GM19372 (cell line): ENCODE data around the gene PTPRD.

ENCODE experiments used
- ATAC-seq: cut with Tn5 transposase; IDR thresholded peaks from one replicate; pipeline ENCODE4 v1.9.1; 2021; ENCODE audit warnings: mild to moderate bottlenecking, low read depth, moderate library complexity; ENCODE audit not compliant: unreplicated experiment

Gene PTPRD

DNA sequence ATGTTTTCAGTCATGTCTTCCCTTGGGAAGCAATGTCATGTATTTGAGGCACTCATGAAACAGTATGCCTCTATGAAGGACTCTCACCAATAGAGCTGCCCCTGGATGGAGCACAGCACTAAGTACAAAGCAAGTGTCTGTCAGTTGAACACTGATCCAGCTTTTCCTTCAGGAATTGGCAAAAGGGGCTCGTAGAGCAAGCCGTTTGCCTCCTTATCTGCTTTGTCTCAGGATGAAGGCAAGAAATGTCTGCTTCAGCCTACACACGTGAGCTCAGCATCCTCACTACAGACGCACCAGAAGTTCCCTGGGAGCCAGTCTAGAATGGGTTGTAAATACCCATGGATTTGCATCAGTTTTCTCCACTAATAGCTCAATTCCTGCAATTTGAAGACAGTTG, 2070.3 kb downstream of the PTPRD start:
- no peak for ATAC-seq

DNA sequence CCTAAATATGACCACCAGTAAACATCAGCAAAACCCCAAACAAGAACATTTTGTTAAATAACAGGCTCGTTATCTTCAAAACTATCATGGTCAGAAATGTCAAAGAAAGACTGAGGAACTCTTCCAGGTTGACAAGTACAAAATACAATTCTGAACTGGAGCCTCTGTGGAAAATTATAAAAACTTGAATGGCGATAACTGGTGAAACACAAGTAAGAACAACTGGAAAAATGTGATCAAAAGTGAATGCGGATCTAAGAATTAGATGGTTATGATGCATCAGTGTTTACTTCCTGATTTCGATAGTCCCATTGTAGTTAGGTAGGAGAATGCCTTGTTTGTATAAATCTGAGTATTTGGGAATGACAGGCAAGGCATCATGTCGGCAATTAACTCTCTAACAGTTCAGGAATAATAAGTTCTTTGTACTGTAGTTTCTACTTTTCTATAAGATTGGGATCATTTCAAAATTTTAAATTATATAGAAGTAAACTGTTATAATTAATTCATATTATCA, 2073.1 kb downstream of the PTPRD start:
- no peak for ATAC-seq

GRCh38 chr9:8536845-8537244, 2076.0 kb downstream of the PTPRD start:
- no peak for ATAC-seq

DNA sequence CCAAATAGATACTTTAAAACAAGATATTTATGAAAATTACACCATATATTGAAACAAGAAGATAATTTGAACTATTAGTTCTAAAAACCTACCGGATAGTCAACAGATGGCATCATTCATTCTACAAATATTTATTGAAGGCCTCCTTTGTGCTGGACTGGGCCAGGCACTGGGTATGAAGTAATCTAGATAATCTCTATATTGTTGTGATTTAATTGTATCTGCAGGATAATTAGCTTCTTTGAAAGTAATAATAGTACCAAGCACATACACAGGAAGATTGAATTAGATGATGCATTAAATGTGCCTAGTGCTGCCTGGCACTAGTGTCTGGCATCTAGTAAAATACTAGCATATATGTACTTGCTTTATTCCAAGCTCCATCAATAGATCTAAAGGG, 2078.0 kb downstream of the PTPRD start:
- no peak for ATAC-seq

GRCh38 chr9:8533681-8534080, 2079.1 kb downstream of the PTPRD start:
- ATAC-seq = no peak

- no peak for ATAC-seq
Observed at GRCh38 chr9:8531826-8532415, 2080.9 kb downstream of the PTPRD start.

DNA sequence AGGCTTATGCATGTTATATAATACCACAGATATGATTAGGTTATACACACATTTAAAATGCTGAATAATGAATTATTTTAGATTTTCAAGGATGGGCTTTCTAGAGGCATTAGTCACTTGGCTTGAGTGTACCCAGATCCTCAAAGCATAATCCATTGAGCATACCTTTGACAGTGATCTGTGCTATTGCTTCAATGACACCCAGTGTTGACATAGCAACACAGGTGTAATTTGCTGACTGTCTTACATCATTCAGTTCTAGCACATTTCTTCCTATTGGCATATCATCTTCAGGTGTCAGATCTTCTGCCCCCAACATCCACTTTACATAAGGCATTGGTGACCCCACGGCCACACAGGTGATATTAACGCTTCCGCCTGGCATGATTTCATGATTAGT, 2091.7 kb downstream of the PTPRD start:
- ATAC-seq = no peak

GRCh38 chr9:8515748-8516147, 2097.1 kb downstream of the PTPRD start:
- ATAC-seq = no peak

DNA sequence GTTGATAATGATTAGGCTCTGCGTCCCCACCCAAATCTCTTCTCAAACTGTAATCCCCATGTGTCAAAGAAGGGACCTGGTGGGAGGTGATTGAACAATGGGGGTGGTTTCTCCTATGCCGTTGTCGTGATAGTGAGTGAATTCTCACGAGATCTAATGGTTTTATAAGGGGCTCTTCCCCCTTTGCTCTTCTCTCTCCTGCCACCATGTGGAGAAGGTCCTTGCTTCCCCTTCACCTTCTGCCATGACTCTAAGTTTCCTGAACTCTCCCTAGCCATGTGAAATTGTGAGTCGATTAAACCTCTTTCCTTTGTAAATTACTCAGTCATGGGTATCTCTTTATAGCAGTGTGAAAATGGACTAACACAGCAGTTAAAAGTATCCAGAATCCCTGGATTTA, 2098.0 kb downstream of the PTPRD start:
- ATAC-seq = no peak

- no peak for ATAC-seq
Observed at GRCh38 chr9:8508671-8509290, 2104.0 kb downstream of the PTPRD start.

DNA sequence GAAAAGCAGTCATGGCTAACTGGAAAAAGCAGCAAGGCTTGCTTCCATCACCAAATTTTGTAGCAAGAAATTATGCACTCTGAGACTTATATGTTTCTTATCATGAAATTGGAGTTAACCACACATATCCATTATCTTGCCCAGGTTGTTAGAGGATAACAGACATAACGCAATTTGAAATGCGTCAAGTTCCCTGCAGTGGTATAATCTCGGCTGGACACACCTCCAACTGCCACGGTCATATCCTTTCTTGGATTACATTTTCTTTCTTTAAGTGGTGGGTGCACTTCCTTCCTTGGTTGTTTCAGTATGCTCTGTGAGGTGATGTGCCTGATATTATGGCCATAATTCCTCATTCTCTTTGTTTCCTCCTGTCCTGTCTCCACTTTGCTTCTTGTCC, 2118.2 kb downstream of the PTPRD start:
- no peak for ATAC-seq

GRCh38 chr9:8492679-8493078, 2120.1 kb downstream of the PTPRD start:
- no peak for ATAC-seq

DNA sequence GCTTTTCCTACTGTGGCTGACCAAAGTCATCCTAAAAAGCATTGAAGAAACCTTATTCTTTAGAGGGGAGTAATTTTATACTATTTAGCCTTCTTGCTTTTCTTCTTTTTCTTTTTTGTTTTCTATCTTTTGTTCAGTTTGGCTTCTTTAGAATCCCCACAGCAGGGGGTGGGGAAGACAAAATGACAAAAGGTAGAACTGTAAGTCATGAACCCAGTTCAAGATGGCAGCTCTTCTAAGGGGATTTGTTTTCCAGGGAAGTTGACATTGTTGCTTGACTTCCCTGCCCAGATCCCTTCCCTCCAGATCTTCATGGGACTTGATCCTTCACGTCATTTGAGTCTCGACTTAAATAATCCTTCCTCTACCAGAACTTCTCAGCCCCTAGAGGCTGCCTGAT, 2120.8 kb downstream of the PTPRD start:
- no peak for ATAC-seq

GRCh38 chr9:8491563-8491962, 2121.2 kb downstream of the PTPRD start:
- ATAC-seq = no peak

- no peak for ATAC-seq
Observed at GRCh38 chr9:8489835-8490234, 2123.0 kb downstream of the PTPRD start.

DNA sequence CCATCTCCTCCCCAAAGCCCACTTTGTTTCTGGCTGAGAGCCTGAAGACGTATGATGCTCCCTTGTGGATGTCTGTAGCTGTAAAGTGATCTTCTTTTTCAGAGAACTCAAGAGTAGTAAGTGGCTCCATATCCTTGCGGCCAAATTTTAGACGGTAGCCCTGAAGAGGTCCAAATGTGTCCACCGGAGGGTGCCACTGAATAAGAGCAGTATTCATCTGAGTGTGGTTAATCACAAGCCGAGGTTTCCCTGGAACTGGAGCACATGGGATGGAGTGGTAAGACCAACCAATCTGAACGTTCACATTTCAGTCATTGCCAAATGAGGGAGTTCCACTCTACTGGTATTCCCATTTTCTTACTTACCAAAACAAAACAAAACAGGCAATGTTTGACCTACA, 2126.7 kb downstream of the PTPRD start:
- ATAC-seq = no peak

DNA sequence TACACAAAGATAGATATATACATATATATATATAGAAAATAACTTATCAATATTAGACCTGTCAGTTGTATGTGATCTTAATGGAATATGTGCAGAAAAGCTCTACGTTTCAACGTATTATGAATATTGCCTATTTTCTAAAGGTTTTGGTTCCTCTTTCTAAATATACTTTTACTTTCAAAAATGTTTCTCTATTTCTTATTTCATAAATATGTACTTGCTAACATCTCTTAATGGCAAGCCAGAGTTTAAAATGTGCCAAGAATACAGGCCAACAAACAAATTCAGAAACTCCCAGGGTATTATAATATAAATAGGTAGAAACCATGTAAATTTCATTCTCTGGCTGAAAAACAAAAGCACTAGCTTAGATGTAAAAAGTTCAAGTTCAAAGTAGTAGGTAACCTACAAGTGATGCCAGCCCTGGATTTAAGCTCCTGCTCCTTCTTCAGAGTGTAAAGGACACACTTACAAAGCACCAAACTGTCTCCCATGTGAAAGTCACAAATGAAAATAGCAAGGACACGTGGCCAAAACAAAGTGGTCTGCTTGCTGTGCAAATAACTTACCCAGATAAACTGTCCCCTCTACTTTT, 2128.1 kb downstream of the PTPRD start:
- no peak for ATAC-seq

DNA sequence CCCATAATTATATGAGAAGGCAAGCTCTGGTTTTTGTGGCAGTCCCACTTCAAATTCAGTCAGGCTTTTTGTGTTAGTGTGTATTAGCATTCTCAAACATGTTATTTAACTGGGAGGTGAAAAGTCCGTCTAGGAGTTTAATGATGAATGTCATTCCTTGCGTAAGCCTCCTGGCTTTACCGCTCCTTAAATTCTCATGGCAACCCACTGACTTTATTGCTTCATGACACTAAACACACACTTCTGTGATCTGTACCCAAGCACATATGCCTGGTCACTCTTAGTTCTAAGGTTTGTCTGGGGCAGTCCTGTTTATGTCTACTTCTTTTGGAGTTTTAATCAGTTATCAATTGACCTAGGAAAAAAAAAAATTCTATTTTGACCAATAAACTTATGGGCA, 2135.4 kb downstream of the PTPRD start:
- ATAC-seq = no peak

DNA sequence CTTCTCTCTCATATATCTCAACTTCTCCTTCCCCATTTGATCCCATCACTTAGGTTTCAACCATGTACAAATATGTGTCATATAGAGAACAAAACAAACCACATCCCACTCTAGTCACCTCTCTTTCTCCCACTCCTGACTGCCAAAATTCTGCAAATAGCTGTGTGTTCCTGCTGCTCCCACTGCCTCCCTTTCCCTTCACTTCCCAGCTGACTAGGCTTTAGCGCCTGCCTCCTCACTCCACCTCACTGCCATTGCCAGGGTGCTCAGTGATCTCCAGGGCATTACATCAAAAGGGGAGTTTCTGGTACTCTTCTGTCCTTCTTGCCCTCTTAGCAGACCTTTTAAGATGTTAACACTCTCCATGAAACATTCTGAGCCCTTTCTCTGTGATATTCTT, 2137.9 kb downstream of the PTPRD start:
- ATAC-seq = no peak

DNA sequence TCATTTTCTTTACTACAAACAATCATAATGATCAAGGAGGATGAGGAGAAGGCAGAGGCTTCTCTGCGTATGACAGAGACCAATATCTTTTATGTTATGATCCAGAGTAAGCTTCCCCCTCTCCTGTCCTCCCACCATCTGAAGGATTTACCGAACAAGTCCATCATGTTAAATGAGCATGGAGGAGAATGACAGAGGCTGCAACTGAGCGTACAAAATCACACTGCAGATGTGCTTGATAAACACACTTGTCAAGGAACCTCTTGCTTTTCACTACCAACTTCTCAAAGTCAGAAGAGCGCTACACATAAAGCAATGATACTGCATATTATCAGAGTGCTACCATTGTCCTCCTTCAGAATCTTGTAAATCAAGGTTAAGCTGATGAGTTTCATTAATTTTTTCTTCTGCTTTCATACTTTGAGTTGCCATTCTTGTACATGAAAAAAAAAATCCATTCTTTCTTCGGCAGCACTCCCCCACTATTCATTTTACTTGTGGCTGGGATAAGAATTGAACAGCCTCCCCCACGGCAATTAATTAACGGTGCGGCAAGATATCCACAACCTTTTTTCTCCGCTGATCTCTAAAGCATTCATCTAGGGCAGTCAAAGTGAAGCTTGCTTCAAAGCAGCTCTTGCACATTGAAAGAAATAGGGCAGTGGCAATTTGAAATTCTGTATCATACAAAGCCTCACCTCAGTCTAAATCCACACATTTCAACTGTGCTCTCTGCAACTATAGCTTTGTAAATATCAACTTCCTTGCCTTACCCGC, 2139.4 kb downstream of the PTPRD start:
- ATAC-seq = no peak

GRCh38 chr9:8468045-8468637, 2144.7 kb downstream of the PTPRD start:
- ATAC-seq = no peak
